Neural progenitor cell (in vitro differentiated cells): ENCODE data around the gene ZNF628.
A peak's percentile ranks its signal among the peaks of the same experiment; 100 is the strongest.

Experiments
- EZH2phosphoT487 ChIP-seq: fragments of 200-600 bp; sonication (generic); IDR thresholded peaks from 2 replicates; pipeline ENCODE4 v1.6.1; 2017; ENCODE audit warnings: antibody characterized with exemption
- TF ChIP-seq, protein P1 (sequence below): fragments of 200-600 bp; sonication (generic); IDR thresholded peaks from 2 replicates; pipeline ENCODE4 v1.5.1; 2017; ENCODE audit warnings: antibody characterized with exemption, mild to moderate bottlenecking

GRCh38 chr19:55443045-55443823, 33.2 kb upstream of the ZNF628 start, which contains the start of gene SHISA7:
- TF ChIP-seq, protein P1, sequence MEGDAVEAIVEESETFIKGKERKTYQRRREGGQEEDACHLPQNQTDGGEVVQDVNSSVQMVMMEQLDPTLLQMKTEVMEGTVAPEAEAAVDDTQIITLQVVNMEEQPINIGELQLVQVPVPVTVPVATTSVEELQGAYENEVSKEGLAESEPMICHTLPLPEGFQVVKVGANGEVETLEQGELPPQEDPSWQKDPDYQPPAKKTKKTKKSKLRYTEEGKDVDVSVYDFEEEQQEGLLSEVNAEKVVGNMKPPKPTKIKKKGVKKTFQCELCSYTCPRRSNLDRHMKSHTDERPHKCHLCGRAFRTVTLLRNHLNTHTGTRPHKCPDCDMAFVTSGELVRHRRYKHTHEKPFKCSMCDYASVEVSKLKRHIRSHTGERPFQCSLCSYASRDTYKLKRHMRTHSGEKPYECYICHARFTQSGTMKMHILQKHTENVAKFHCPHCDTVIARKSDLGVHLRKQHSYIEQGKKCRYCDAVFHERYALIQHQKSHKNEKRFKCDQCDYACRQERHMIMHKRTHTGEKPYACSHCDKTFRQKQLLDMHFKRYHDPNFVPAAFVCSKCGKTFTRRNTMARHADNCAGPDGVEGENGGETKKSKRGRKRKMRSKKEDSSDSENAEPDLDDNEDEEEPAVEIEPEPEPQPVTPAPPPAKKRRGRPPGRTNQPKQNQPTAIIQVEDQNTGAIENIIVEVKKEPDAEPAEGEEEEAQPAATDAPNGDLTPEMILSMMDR, result peak; percentile 4
- no peak for TF ChIP-seq EZH2phosphoT487
